HG03108 (cell line): Measurements from ENCODE around the gene NIPAL4.
"Not testable (repeated sequence)": the region's sequence is repeated elsewhere in the genome, so short reads cannot be mapped to it uniquely, and the experiment has no call there.

Experiments used
- ATAC-seq: cut with Tn5 transposase; IDR thresholded peaks from one replicate; pipeline ENCODE4 v1.9.1; 2021; ENCODE audit warnings: moderate library complexity; ENCODE audit not compliant: unreplicated experiment

NIPAL4 gene

GRCh38 chr5:157459715-157460599, at the start of gene NIPAL4:
NIPAL4 (plus strand) TSS chr5:157460213; CDS start chr5:157460321, 108 bp downstream.
- ATAC-seq: no peak

GRCh38 chr5:157415838-157416237, 44.2 kb upstream of the NIPAL4 start:
- ATAC-seq: no peak

GRCh38 chr5:157419521-157419920, 40.5 kb upstream of the NIPAL4 start:
- not testable (repeated sequence) for ATAC-seq

- ATAC-seq: not testable (repeated sequence)
These were observed 30.1 kb upstream of the NIPAL4 start for GRCh38 chr5:157429920-157430319.

GRCh38 chr5:157431544-157432200, 28.3 kb upstream of the NIPAL4 start:
- no peak for ATAC-seq

GRCh38 chr5:157434096-157434495, 25.9 kb upstream of the NIPAL4 start:
- ATAC-seq: no peak

GRCh38 chr5:157443041-157443549, 16.9 kb upstream of the NIPAL4 start:
- ATAC-seq: no peak

GRCh38 chr5:157444224-157444623, 15.8 kb upstream of the NIPAL4 start:
- ATAC-seq: no peak

- ATAC-seq: no peak
These were observed 14.1 kb upstream of the NIPAL4 start for GRCh38 chr5:157445745-157446411.

GRCh38 chr5:157446412-157446935, 13.5 kb upstream of the NIPAL4 start:
- no peak for ATAC-seq

- no peak for ATAC-seq
These were observed 12.8 kb upstream of the NIPAL4 start for GRCh38 chr5:157447201-157447637.

GRCh38 chr5:157449011-157449723, 10.8 kb upstream of the NIPAL4 start:
- no peak for ATAC-seq

GRCh38 chr5:157450024-157450423, 10.0 kb upstream of the NIPAL4 start:
- ATAC-seq: no peak

GRCh38 chr5:157451806-157452205, 8.2 kb upstream of the NIPAL4 start:
- no peak for ATAC-seq

- ATAC-seq: no peak
These were observed 5.7 kb upstream of the NIPAL4 start for GRCh38 chr5:157454273-157454672.

- no peak for ATAC-seq
These were observed 5.0 kb upstream of the NIPAL4 start for GRCh38 chr5:157455057-157455456.

- ATAC-seq: no peak
These were observed 3.7 kb upstream of the NIPAL4 start for GRCh38 chr5:157456301-157456700.

GRCh38 chr5:157457391-157457790, 2.6 kb upstream of the NIPAL4 start:
- no peak for ATAC-seq

GRCh38 chr5:157458835-157459234, 1.2 kb upstream of the NIPAL4 start:
- ATAC-seq: no peak
